ENCODE data around the gene L3MBTL4.
A peak's percentile ranks its signal among the peaks of the same experiment; 100 is the strongest.

L3MBTL4 gene

GRCh38 chr18:6414723-6415417, at the start of gene L3MBTL4:
L3MBTL4 (minus strand) TSS chr18:6414911; CDS start chr18:6311625, 103,286 bp downstream.
- peak within 1 kb of the TSS; percentile 32 for H3K4me3 ChIP-seq (replicated peaks; ENCODE audit: low read depth, low read length)
- no peak for DNase-seq (ENCODE audit: low read depth)
- TF ChIP-seq CTCF (IDR thresholded peaks at IDR 0.05; ENCODE audit: low read length, missing control alignments): no peak

- H3K4me3 ChIP-seq (replicated peaks; ENCODE audit: low read depth, low read length): no peak overlapping the region
- no peak for DNase-seq (ENCODE audit: low read depth)
- no peak for TF ChIP-seq CTCF (IDR thresholded peaks at IDR 0.05; ENCODE audit: low read length, missing control alignments)
Observed at GRCh38 chr18:6452194-6452593, 37.5 kb upstream of the L3MBTL4 start.

GRCh38 chr18:6449213-6449612, 34.5 kb upstream of the L3MBTL4 start:
- DNase-seq (ENCODE audit: low read depth): no peak

GRCh38 chr18:6444466-6445228, 29.9 kb upstream of the L3MBTL4 start:
- no peak for DNase-seq (ENCODE audit: low read depth)
- no peak overlapping the region for H3K4me3 ChIP-seq (replicated peaks; ENCODE audit: low read depth, low read length)
- no peak for TF ChIP-seq CTCF (IDR thresholded peaks at IDR 0.05; ENCODE audit: low read length, missing control alignments)

More at GRCh38 chr18:6449213-6449612, 34.5 kb upstream of the L3MBTL4 start:
- H3K4me3 ChIP-seq (replicated peaks; ENCODE audit: low read depth, low read length): no peak overlapping the region
- TF ChIP-seq CTCF (IDR thresholded peaks at IDR 0.05; ENCODE audit: low read length, missing control alignments): no peak

- H3K4me3 ChIP-seq (replicated peaks; ENCODE audit: low read depth, low read length): no peak overlapping the region
- TF ChIP-seq CTCF (IDR thresholded peaks at IDR 0.05; ENCODE audit: low read length, missing control alignments): no peak
- no peak for DNase-seq (ENCODE audit: low read depth)
Observed at GRCh38 chr18:6441200-6441599, 26.5 kb upstream of the L3MBTL4 start.

- TF ChIP-seq CTCF (IDR thresholded peaks at IDR 0.05; ENCODE audit: low read length, missing control alignments): no peak
- DNase-seq (ENCODE audit: low read depth): no peak
- no peak overlapping the region for H3K4me3 ChIP-seq (replicated peaks; ENCODE audit: low read depth, low read length)
Observed at GRCh38 chr18:6437937-6438818, 23.5 kb upstream of the L3MBTL4 start.
